T-helper 1 cell treated with Interleukin-12 subunit alpha and Interleukin-12 subunit beta and Interleukin-4 antibody, amounts not matched to agents 30 ng/mL and 1 ng/mL, for 36 hours (primary cell): ENCODE measurements around the gene PIEZO2. TPM values are rescaled to one million over a fixed set of nuclear protein-coding genes. Genes with fewer than 3 reads are reported as not detected.

Source experiments
- intact Hi-C: fragments of 100-400 bp; cut with micrococcal nuclease; formaldehyde crosslinking; loops from one replicate; pipeline ENCODE4 v1.15.1; 2024
- total RNA-seq: library from RNA; stranded (reverse); gene quantifications from 2 replicates; pipeline ENCODE4 v1.2.3, GENCODE V29; 2022

The PIEZO2 gene
- total RNA-seq, 1 donor from 2014 or later, result not detected

DNA sequence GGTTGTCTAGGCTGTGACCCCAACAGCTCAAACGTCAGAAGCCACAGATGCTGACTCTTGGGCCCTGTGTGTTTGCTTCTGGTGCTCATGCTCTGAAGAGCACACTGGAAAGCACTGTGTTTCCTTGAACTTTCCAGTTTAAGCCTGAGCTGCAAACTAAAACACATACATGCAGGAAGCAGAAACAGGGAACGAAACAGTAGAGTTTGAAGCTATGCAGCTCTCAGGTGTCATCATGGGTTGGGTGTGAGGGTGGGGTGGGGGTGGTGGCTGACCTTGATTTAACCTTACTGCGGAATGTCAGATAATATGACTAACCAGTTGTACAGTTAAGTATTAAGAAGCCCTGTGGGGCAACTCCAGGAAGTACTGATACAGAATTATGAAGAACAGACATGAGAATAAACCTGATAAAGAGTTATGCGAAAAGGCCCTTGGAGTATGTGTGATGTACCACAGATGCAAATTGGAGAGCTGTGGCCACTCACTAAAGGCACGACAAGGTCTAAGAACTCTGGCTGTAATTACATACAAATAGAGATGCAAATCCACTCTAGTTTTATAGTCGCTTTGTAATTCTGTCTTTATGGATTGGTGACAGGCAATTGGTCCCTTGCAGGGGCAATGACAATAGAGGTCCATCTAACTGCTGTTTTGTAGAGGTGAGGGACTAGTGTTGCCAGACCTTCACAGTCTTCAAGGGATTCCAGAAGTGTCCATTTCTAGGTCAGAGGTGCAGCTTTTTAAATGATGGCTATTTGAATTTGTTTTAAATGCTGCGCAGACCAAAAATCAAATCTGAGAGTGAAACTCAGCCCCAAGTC, 350.4 kb downstream of the PIEZO2 start:
- intact Hi-C loops, result no loop called here

DNA sequence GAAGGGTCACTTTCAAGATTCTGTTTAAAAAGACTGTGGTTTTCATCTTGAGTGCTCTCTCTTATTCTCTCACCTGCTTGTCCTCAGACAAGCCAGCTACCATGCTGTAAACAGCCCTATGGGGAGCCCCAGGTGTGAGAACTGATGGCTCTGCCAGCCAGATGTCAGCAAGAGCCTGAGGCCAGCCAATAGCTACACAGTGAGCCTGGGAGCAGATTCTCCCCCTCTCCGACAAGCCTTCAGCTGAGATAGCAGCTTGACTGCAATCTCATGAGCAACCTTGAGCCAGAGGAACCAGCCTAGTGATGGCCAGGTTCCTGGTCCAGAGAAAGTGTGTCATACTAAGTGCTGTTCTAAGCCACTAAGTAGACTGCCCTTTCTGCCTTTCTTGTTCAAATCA, 351.5 kb downstream of the PIEZO2 start:
- intact Hi-C loops, result no loop called here

DNA sequence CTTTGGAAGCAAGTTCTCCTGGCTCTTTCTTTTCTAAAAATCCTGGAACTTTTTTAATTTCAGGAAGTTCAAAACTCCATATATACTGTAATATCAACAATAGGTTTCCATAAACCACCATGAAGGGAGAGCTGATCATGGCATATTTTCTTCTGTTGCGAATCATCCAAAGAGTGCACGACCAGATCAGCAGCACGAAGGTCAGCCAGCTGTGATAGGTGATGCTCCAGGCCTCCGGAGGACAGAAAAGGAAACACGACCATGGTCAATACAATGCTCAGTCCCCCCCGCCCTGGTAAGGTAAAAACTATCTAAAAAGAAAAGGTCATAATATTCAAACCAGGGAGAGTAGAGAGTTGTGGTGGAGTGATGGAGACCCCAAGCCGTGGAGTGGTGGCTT, 354.6 kb downstream of the PIEZO2 start:
- intact Hi-C loops, result no loop called here

DNA sequence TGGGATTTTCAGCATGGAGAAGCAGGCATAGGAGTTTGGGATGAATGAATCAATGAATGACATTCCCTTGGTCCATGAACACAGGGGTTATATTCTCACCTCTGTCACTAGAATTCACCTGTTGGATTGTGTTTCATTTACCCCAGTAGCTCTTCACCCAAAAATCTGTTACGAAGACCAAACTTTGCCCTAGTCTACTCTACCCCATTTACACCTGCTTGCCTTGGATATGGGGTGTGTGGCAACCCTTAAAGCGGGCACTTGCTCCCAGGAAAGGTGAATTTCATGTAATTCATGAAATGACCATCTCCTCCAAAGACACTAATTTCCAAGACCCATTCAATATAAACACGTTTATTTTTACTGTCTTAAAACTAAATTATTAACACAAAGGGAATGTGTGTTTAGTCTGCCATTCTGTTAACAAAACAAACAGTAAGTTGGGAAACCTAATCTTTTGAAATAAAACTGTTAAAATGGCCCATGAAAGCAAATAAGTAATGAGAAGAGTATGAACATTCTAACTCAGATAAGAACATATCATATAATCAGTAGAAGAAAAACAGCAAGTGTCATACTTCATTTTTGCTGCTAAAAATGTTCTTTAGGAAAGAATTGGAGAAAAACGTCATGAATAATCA, 355.5 kb downstream of the PIEZO2 start:
- intact Hi-C loops, result no loop called here

DNA sequence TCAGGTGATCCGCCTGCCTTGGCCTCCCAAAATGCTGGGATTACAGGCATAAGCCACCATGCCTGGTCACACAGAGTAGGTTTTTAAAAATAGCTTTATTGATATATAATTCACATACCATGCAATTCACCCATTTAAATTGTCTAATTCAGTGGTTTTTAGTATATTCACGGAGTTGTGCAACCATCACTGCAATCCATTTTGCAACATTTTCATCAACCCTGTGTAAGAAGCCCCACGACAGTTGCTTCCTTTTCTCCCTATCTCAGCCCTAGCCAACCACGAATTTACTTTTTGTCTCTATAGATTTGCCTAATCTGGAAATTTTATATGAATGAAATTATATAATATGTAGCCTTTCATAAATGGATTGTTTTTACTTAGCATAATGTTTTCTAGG, 357.2 kb downstream of the PIEZO2 start:
- intact Hi-C loops, result no loop called here

DNA sequence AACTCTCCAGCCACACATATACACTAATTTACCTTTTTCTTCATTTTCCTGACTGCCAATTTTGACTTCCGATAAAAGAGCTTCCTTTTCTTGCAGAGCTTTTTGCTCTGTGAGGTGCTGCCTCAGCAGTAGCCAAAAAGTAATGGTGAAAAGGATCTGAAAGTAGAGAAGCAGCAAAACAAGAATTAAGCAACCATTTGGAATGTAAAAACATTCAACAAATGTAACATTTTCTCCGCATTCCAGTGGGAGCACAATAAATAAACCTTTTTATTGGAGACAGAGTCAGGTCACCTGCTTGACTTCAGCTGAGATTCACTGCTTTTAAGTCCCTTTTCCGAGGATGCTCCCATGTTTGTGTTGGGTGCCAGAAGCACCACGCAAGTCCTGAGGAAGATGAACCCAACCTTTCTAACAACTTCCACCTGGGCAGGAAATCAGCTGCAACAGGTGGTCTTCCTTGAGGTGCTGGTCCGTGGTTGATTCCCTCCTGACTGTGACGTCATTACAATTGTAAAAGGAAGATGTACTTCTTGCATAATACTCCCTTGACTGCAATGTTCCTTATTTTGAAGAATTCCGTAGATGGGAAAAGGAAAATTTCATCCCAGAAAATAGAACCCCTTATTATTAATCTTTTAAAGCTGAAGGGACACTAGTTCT, 358.1 kb downstream of the PIEZO2 start:
- intact Hi-C loops, result no loop called here

DNA sequence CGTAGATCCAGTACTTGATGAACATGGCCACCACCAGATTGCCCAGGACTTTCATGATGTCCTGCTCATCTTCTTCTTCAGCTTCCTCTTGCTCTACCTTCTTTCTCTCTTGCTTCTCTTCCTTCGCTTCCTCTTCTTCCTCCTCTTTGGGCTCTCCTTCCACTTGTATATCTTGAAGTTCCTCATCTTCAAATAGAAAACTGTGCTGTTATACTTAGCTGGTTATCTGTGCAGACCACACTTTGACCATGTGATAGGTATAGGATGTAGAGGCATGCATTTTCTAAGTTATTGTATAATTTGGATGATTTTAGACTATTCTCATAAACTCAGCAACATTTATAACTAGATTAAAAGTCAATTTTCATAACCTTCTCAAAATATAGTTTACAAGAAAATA, 360.2 kb downstream of the PIEZO2 start:
- intact Hi-C loops, result loop anchor here (5.0 to 10.0 kb wide), 4 partner anchors 363 to 1867 kb away; partner anchors contain the start of genes PPP4R1 and VAPA

DNA sequence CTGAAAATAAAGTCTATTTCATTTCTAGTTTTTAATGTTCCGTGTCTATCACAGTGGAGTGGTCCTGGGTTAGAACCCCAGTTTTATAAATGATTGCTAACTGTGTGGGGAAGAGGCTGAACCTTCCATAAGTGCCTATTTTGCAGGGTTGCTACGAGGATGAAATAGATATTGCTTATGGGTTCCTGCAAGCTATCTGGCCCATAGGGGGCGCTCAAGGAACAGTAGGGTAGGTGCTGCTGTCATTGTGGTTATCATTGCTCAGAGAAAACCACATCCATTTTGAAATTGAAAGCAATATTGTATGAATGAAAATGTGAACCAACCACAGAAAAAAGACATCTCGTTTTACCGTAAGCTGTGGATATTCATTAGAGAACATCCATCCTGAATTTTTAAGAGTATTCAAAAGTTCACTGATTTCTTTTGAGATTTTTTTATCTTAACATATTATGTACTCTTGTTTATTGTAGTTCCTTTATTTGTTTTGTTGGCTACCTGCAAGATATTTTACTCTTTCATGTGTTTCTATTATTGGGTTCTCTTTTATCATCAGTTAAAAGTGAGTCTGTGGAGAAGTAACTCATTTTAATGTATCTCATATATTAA, 362.0 kb downstream of the PIEZO2 start:
- intact Hi-C loops, result loop anchor here (1.0 to 10.0 kb wide), 12 partner anchors 64 to 1865 kb away; partner anchors contain the start of genes NAPG, PPP4R1 and VAPA

DNA sequence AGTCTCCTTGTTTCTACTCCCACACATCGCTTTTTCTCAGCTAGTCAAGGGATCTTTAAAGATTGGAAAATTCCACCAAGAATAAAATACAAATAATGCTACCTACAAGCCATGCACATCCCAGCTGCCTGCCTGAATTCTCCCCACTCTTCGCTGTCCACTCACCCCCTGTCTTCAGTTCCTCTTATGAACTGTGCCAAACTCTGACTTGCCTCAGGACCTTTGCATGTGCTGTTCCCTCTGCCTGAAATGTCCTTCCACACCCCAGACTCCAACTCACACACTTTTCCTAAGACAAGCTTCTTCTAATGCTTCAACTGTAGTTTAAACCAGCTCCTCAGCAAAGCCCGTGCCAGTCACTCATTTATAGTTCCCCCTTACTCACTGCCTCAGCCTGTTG, 363.6 kb downstream of the PIEZO2 start:
- intact Hi-C loops, result loop anchor here (2.0 to 10.0 kb wide), 6 partner anchors 255 to 1863 kb away; partner anchors contain the start of genes PPP4R1 and VAPA

DNA sequence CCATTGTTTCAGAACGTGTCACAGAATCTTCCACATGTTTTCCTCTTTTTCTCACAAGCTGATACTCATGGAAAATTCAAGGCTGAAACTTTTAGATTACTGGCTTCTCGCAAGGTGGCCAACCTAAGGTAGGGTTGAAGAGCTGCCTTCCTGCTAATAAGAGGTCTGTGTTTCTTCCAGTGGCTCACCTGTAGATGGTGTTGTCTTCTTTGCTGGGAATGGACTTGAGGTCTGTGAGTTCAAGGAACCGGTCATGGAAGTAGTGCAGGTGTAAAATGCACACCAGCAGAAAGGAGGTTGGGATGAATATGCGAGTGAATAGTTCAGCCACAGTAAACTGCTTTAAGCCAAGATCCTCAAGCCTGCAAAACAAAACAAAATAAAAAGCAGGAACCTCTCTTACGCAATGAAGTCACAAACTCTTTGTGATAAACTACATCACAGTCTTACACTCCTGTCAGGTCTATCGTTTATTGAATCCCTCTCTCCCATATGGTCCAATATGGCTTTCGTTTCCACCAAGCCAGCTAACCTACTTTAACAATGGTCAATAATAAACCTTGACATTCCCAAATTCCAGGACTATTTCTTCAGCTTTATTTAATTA, 364.7 kb downstream of the PIEZO2 start:
- intact Hi-C loops, result loop anchor here (5.0 to 10.0 kb wide), 4 partner anchors 368 to 1862 kb away; partner anchors contain the start of genes PPP4R1 and VAPA

DNA sequence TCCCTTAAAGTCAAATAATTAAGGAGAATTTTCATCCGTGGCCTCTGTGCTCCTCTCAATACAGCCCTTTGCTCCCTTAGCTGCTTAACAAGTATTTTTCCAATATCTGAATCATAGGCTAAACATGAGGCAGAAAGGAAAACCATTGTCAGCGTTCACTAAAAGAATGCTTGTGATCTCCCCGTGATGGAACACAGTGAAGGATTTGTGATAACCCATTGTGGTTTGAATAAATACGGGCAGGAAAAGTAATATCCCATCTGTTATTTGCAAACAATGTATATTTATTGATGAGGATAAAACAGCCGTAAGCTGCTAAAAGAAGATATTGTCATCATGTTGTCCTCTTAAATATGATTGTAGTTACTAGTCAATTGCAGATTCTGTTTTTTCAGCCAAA, 365.4 kb downstream of the PIEZO2 start:
- intact Hi-C loops, result loop anchor here (10.0 kb wide), 1 partner anchor 1169 kb away; the partner anchor contains the start of gene PPP4R1

DNA sequence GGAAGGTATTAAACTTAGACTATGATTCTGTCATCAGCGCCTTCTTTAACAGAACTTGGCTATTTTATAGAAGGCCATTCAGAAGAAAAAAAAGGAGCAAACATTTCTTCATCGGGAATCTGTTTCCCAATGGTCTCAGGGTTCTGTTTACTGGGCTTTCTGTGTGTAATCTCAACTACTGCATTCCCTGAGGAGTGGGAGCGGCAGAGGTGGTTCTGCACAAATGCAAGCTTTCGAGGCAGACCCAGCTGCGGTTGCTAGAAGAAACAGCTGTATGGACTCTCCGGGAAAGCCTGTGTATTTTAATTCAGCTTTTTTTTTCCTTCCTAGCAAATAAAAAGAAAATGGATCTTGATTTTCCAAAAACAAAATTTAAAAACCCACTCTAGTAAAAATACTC, 372.9 kb downstream of the PIEZO2 start:
- intact Hi-C loops, result no loop called here

DNA sequence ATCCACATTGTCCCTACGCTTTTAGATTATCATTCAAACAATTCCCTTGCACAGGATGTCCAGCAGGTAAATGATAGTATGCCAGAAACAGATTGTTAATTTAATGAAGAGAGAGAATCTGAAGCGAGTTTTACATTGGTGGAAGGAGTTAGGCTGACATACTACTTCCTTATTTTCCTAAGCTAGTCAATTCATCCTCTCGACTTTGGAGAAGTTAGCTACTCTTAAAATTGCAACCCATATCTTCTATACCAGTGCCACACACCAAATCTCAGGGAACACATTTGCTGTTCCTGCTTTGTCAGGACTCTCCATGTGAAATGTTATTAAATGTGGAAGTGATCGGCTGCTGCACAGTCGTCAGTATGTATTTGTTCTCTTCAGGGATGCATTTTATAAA, 374.3 kb downstream of the PIEZO2 start:
- intact Hi-C loops, result no loop called here

DNA sequence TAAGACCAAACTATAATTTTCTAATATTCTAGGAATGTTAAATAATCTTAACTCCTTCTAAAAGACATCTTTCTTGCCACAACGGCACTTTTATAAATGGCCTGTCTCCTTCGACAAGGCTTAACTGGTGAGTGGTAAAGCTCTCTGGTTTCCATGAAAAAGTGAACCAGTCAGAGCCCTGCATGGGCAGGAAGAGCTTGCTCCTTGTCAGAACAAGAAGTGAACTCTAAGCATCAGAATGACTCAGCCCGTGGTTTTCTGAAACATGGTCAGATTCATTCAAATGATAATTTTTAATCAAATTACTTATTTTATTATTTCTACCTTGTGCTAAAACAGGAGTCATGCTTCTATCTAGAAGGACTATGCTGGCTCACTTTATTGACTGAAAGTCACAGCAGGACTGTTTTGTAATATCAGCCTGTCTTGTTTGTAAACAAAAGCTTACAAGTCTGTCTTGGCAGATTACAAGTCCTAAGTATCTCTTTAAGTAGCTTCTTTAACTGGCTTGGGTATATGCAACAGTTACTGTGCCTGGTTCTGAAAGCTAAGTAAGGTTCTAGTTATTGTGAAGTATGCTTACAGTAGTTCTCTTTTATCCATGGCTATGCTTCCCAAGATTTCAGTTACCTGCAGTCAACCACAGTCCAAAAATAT, 378.2 kb downstream of the PIEZO2 start:
- intact Hi-C loops, result no loop called here

DNA sequence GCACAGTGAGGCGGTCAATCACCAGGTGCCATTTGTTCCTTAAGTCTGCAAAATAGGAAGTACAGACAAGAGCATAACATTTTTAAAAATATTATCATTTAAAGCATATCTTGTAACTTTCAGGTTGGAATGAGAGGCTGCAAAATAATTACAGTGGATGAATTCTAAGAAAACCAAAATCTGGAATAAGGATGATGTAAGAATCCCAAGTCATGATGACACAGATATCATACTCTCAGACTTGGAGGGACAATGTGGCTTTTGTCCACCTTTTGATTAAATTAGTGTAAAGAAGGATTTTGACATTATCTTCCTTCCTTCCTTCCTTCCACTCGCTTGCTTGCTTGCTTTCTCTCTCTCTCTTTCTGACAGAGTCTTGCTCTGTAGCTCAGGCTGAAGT, 379.1 kb downstream of the PIEZO2 start:
- intact Hi-C loops, result no loop called here

DNA sequence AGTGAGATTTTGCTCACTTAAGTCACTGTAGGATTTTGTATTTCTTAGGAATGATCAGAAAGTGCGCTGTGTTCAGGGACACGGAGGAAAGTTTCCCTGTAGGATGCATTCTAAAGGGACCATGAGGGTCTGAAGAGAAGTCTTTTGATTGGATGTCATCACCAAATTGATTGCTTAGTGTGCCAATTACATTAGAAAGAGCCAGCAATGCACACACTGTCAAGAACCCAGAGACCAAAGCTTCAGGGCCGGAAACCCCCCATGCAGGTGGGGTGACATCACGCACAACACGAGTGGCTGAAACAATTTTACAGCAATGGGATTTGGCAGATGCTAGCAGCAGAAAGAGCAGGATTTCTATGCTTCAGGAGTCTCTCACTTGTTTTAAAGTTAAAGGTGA, 381.1 kb downstream of the PIEZO2 start:
- intact Hi-C loops, result no loop called here

DNA sequence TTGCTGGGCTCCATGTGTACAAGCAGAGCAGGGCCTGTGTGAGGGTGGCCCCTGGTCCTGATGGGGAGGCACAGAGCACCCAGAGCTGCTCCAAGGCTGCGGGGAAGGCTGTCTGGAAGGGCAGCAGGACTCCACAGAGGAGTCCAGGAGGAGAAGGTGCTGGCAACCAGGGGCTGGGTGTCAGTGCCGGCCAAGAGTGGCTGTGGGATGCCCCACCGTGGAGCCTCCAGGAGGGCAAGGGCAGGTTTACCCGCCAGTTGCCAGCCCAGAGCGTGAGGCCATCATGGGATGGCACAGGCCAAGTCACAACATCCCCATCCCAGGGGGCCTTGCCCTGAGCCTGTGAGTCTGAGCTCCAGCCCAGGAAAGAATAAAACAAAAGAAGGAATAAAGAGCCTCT, 381.7 kb downstream of the PIEZO2 start:
- intact Hi-C loops, result no loop called here

DNA sequence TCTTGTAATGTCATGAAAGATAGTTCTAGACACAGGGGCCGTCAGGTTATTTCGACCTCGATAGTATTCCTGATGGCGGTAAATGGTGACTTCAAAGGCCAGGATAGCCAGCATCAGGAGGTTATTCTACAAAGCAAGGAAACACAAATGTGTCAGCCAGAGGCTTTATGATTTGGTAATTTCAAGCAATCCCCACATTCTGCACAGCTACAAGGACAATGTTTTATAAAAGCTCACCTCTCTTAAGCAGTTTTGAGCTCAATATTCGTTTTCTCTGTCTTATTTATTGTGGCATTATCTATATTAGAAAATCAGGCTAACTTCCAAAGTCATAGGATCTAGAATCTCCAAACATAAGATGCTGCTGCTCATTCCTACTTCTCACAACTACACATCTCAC, 388.4 kb downstream of the PIEZO2 start:
- intact Hi-C loops, result no loop called here

DNA sequence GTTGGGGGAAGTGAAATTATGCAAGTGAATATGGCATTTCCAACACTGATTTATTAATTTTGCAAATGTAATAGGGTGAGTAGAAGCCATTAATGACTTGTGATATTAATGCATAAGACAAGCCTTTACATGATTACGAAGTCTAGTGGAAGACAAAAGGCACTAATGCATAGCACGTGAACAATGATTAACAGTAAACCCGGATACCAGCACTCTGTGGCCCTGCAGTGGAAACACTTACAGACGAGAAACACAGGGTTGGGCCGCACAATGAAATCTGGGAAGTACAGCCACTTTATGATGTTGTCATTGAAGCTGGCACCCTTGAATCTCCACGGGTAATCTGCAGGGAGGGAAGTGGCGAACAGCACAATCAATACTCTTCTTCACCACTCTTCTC, 390.1 kb downstream of the PIEZO2 start:
- intact Hi-C loops, result no loop called here

DNA sequence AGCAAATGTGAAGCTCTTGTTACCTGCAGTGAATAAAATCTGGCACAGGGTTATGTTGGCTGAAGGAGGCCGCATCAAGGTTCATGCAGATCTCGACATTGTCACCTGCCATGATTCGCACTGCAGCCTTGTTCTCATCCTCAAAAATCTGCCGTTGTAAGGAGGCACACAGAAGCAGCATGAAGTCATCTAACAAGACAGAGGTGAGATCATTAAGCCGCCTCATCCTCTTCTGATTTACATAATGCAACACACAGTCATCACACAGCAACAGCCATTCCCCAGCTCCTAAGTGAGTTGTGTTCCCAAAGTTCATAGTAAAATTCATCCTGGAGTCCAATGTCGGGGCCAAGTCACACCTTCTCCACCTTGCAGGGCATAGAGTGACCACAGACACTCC, 391.4 kb downstream of the PIEZO2 start:
- intact Hi-C loops, result no loop called here

DNA sequence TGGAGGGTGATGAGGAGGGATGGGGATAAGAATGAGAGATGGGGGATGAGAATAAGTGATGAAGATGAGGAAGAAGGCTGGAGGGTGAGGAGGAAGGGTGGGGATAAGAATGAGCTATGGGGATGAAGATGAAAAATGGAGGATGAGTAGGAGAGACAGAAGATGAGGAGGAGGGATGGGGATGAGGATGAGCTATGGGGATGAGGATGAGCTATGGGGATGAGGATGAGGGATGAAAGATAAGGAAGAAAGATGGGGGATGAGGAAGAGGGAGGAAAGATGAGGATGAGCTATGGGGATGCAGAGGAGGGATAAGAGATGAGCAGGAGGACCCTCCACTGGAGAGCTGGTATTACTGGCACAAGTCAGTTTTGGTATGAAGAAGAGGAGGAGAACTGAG, 392.0 kb downstream of the PIEZO2 start:
- intact Hi-C loops, result no loop called here
